Endothelial cell of umbilical vein (primary cell): ENCODE measurements around the gene PCDH9. TPM values are rescaled to one million over a fixed set of nuclear protein-coding genes. Genes with fewer than 3 reads are reported as not detected.

Source experiments
- BruUV-seq: library from RNA; stranded (reverse); fragments of 400-500 nt; replicated peaks from 2 replicates; lab custom pipeline; 2021; lab: Mats Ljungman, UMichigan
- CTCF ChIA-PET: fragments of 300-600, 350-600 bp; sonication (Branson Sonifier 250); formaldehyde crosslinking; loops from one replicate; lab custom pipeline; 2021; ENCODE audit warnings: antibody characterized with exemption, inconsistent platforms; lab: Charles Lee
- POLR2A ChIA-PET: fragments of 300-600, 350-600 bp; sonication (Branson Sonifier 250); formaldehyde crosslinking; loops from one replicate; lab custom pipeline; 2021; ENCODE audit warnings: antibody characterized with exemption, inconsistent platforms; lab: Charles Lee
- DNase-seq: peaks from one replicate; pipeline ENCODE4 v3.0.0-alpha.2; 2011; ENCODE audit warnings: low read depth, low spot score
- FAIRE-seq: peaks from 2 replicates; lab custom pipeline; 2011; peaks lifted over from hg19 to GRCh38; lab: Jason Lieb, UNC
- H2AFZ ChIP-seq: 2 replicates; pipeline ENCODE4 v1.6.0; 2012; ENCODE audit warnings: low read depth, low read length, control low read depth, inconsistent platforms
- H3K27ac ChIP-seq: 2 replicates; pipeline ENCODE4 v1.5.1; 2011; ENCODE audit warnings: low read depth, mild to moderate bottlenecking, control low read depth, low read length, moderate library complexity; ENCODE audit not compliant: insufficient read depth
- H3K27me3 ChIP-seq, 2 experiments: 2 replicates each; pipeline versions ENCODE4 v1.6.0 to v1.6.1; 2011; ENCODE audit warnings: low read length in 2 of 2, mixed read lengths in 1 of 2; ENCODE audit not compliant: control insufficient read depth in 2 of 2, insufficient read depth in 2 of 2
- H3K36me3 ChIP-seq, 2 experiments: 2 replicates in 1 of 2; 3 replicates in 1 of 2; pipeline ENCODE4 v1.5.1; 2011; ENCODE audit warnings: low read length in 2 of 2, mild to moderate bottlenecking in 1 of 2, moderate library complexity in 1 of 2; ENCODE audit not compliant: control insufficient read depth in 2 of 2, insufficient read depth in 2 of 2; ENCODE audit errors: extremely low read depth in 1 of 2
- H3K4me1 ChIP-seq: 3 replicates; pipeline ENCODE4 v1.5.1; 2011; ENCODE audit warnings: mild to moderate bottlenecking, low read length; ENCODE audit not compliant: control insufficient read depth, insufficient read depth; ENCODE audit errors: extremely low read depth
- H3K4me2 ChIP-seq: 2 replicates; pipeline ENCODE4 v1.6.1; 2011; ENCODE audit warnings: low read length, control low read depth, mixed read lengths; ENCODE audit not compliant: insufficient read depth
- H3K4me3 ChIP-seq, 3 experiments: fragments of 200-600 bp in 1 of 3; sonication (generic), shearing (Covaris generic) in 1 of 3; replicated peaks in 1 of 3; 2 replicates each; pipeline ENCODE4 v1.5.1; 2011 to 2016; ENCODE audit warnings: control low read depth in 3 of 3, low read length in 3 of 3, mild to moderate bottlenecking in 2 of 3, inconsistent platforms in 1 of 3, low read depth in 1 of 3, moderate library complexity in 1 of 3; ENCODE audit not compliant: insufficient read depth in 1 of 3
- H3K79me2 ChIP-seq: 2 replicates; pipeline ENCODE4 v1.6.0; 2012; ENCODE audit warnings: low read length, inconsistent platforms; ENCODE audit not compliant: control insufficient read depth, insufficient read depth
- H3K9ac ChIP-seq: replicated peaks from 2 replicates; pipeline ENCODE3; 2011; ENCODE audit warnings: low read length, control low read depth; ENCODE audit not compliant: insufficient read depth; ENCODE audit errors: extremely low read depth
- H3K9me1 ChIP-seq: replicated peaks from 3 replicates; pipeline ENCODE4 v1.6.0; 2011; ENCODE audit warnings: mild to moderate bottlenecking, low read length; ENCODE audit not compliant: control insufficient read depth, insufficient read depth; ENCODE audit errors: extremely low read depth
- H3K9me3 ChIP-seq: replicated peaks from 2 replicates; pipeline ENCODE4 v1.5.1; 2012; ENCODE audit warnings: low read length, inconsistent platforms; ENCODE audit not compliant: control insufficient read depth, insufficient read depth
- H4K20me1 ChIP-seq: replicated peaks from 2 replicates; pipeline ENCODE3; 2011; ENCODE audit warnings: mild to moderate bottlenecking, low read length; ENCODE audit not compliant: control insufficient read depth, insufficient read depth; ENCODE audit errors: extremely low read depth
- EZH2 ChIP-seq: IDR thresholded peaks from 2 replicates; pipeline ENCODE4 v1.6.1; 2012; ENCODE audit warnings: borderline replicate concordance, low read depth, mild to moderate bottlenecking, moderate library complexity, low read length, inconsistent platforms; ENCODE audit not compliant: severe bottlenecking
- FOS ChIP-seq: IDR thresholded peaks from 2 replicates; pipeline ENCODE4 v1.6.1; 2011; ENCODE audit warnings: mild to moderate bottlenecking, low read length, moderate library complexity, borderline replicate concordance; ENCODE audit not compliant: insufficient read depth
- GATA2 ChIP-seq: IDR thresholded peaks from 2 replicates; pipeline ENCODE4 v1.7.0; 2011; ENCODE audit warnings: low read depth, mild to moderate bottlenecking, moderate library complexity, mixed read lengths, low read length; ENCODE audit not compliant: insufficient read length, insufficient read depth
- JUN ChIP-seq: IDR thresholded peaks from 2 replicates; pipeline ENCODE4 v1.6.1; 2011; ENCODE audit warnings: borderline replicate concordance, low read depth; ENCODE audit not compliant: insufficient read length, insufficient read depth
- MYC ChIP-seq: IDR thresholded peaks from one replicate; pipeline ENCODE4 v1.6.1; 2011; ENCODE audit warnings: mild to moderate bottlenecking, low read depth, low read length
- POLR2A ChIP-seq: IDR thresholded peaks from 2 replicates; pipeline ENCODE4 v1.6.1; 2012; ENCODE audit warnings: low read depth, mild to moderate bottlenecking, control low read depth, low read length
- POLR2AphosphoS5 ChIP-seq: IDR thresholded peaks from 2 replicates; pipeline ENCODE4 v1.6.1; 2012; ENCODE audit warnings: low read depth, mild to moderate bottlenecking, control low read depth, low read length, moderate library complexity; ENCODE audit not compliant: insufficient read depth
- dilution Hi-C: fragments of 300-500 bp; cut with MboI; formaldehyde crosslinking; loops from one replicate; pipeline ENCODE4 v1.15.0; 2019; ENCODE audit warnings: low sequenced_read_pairs; ENCODE audit not compliant: extremely low pct_ligation_motif_present
- intact Hi-C: fragments of 100-400 bp; cut with micrococcal nuclease; formaldehyde crosslinking; loops from one replicate; pipeline ENCODE4 v1.10.0; 2022
- polyA plus RNA-seq, 4 experiments: library from polyadenylated mRNA; depleted of rRNA in 3 of 4; stranded (reverse) in 3 of 4; unstranded in 1 of 4; fragments of >200 nt; gene quantifications; 2 replicates each; pipeline versions ENCODE4 v1.2.1 to v1.2.3, GENCODE V29; 2011 to 2012; ENCODE audit warnings: missing spikeins in 1 of 4
- total RNA-seq: library from RNA; stranded (reverse); gene quantifications from 2 replicates; pipeline ENCODE4 v1.2.3, GENCODE V29; 2021
- TF ChIP-seq, protein P1 (sequence below), 2 donors: IDR thresholded peaks; 1 replicate in 1 of 2; 2 replicates in 1 of 2; pipeline ENCODE4 v1.5.1; 2011; ENCODE audit warnings: low read length in 2 of 2, mild to moderate bottlenecking in 2 of 2, moderate library complexity in 2 of 2, control low read depth in 1 of 2, inconsistent platforms in 1 of 2, low read depth in 1 of 2; ENCODE audit not compliant: insufficient read depth in 1 of 2; ENCODE audit errors: extremely low read depth in 1 of 2
- TF ChIP-seq, protein P2 (sequence below): IDR thresholded peaks from 2 replicates; pipeline ENCODE4 v1.6.1; 2011; ENCODE audit not compliant: insufficient read depth, insufficient read length

PCDH9 gene
- total and polyA plus RNA-seq, 2 donors (not counting 3 experiments of a cell fraction or from before 2014, with no cell fraction given), result 1.1 to 5.2 TPM

DNA sequence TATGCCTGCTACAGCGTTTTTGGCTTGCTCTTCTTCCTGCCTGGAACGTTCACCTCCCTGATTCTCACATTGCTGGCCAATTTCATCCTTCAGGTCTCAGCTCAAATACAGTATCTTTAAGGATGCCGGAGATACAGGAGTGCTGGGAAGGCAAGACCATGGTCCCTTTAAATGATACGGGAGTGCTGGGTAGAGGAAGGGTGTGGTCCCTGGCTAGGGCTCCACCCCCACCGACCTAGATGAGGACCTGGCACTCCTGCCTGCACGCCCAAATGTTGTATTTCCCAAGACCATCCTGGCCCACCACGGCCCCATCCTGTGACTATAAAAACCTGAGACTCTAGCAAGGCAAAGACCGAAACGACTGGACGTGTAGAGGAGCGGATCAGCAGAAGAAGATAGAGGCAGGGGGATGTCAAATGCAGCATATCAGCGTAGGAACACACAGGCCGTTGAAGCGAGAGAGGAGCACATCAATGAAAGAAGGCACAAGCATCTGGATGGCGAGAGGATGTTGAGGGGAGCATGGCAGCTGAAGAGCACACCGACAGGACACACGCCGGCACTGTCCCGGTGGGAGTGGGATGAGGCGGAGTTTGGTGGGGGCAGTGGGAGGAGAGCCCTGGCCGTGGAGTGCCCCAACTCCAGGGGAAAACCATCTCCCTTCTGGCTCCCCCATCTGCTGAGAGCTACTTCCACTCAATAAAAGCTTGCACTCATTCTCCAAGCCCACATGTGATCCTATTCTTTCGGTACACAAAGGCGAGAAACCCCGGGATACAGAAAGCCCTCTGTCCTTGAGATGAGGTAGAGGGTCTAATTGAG lies 74.0 kb downstream of the PCDH9 start:
- no TSS peak for BruUV-seq
- Histone ChIP-seq H3K4me2 (no peak overlapping the region), H3K27ac (no peak overlapping the region), H2AFZ (no peak overlapping the region), H3K79me2 (no peaks in the 10 kb centered on the region), H4K20me1 (no peaks in the 10 kb centered on the region), H3K4me3 (no peak overlapping the region), H3K9me1 (no peaks in the 10 kb centered on the region), H3K36me3 (no peaks in the 10 kb centered on the region), H3K27me3 (no peaks in the 10 kb centered on the region), H3K9ac (no peak overlapping the region), H3K4me1 (no peaks in the 10 kb centered on the region), H3K9me3 (no peaks in the 10 kb centered on the region)
- dilution Hi-C loops, result no loop called here
- TF ChIP-seq JUN (no peak), POLR2AphosphoS5 (no peak), MYC (no peak), EZH2 (no peak), FOS (no peak), POLR2A (no peak), GATA2 (no peak)
- TF ChIP-seq, protein P1, sequence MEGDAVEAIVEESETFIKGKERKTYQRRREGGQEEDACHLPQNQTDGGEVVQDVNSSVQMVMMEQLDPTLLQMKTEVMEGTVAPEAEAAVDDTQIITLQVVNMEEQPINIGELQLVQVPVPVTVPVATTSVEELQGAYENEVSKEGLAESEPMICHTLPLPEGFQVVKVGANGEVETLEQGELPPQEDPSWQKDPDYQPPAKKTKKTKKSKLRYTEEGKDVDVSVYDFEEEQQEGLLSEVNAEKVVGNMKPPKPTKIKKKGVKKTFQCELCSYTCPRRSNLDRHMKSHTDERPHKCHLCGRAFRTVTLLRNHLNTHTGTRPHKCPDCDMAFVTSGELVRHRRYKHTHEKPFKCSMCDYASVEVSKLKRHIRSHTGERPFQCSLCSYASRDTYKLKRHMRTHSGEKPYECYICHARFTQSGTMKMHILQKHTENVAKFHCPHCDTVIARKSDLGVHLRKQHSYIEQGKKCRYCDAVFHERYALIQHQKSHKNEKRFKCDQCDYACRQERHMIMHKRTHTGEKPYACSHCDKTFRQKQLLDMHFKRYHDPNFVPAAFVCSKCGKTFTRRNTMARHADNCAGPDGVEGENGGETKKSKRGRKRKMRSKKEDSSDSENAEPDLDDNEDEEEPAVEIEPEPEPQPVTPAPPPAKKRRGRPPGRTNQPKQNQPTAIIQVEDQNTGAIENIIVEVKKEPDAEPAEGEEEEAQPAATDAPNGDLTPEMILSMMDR (IDR thresholded peaks at IDR 0.05; ENCODE audit: extremely low read depth in 1 of 2, insufficient read depth in 1 of 2, low read depth in 1 of 2, low read length in 2 of 2), result no peak
- TF ChIP-seq, protein P2, sequence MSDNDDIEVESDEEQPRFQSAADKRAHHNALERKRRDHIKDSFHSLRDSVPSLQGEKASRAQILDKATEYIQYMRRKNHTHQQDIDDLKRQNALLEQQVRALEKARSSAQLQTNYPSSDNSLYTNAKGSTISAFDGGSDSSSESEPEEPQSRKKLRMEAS, result no peak
- intact Hi-C loops, result no loop called here
- CTCF ChIA-PET, result no interaction called here
- POLR2A ChIA-PET, result no interaction called here
- DNase-seq, result no peak
- no peak for FAIRE-seq
